ENCODE results near the gene OR5D18.

- TF ChIP-seq, protein P1, sequence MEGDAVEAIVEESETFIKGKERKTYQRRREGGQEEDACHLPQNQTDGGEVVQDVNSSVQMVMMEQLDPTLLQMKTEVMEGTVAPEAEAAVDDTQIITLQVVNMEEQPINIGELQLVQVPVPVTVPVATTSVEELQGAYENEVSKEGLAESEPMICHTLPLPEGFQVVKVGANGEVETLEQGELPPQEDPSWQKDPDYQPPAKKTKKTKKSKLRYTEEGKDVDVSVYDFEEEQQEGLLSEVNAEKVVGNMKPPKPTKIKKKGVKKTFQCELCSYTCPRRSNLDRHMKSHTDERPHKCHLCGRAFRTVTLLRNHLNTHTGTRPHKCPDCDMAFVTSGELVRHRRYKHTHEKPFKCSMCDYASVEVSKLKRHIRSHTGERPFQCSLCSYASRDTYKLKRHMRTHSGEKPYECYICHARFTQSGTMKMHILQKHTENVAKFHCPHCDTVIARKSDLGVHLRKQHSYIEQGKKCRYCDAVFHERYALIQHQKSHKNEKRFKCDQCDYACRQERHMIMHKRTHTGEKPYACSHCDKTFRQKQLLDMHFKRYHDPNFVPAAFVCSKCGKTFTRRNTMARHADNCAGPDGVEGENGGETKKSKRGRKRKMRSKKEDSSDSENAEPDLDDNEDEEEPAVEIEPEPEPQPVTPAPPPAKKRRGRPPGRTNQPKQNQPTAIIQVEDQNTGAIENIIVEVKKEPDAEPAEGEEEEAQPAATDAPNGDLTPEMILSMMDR (IDR thresholded peaks at IDR 0.05 in 8 of 11, conservative IDR thresholded peaks at IDR 0.05 in 3 of 11) = no peak
- TF ChIP-seq POLR2A (IDR thresholded peaks at IDR 0.05) = no peak
These were observed 29.6 kb downstream of the OR5D18 start for GRCh38 chr11:55849037-55849436.
